NK-92 (cell line): ENCODE measurements around the gene FBXO44.

Experiments
- DNase-seq: peaks from one replicate; lab custom pipeline; 2025; ENCODE audit not compliant: unreplicated experiment; lab: John Stamatoyannopoulos, UW

The FBXO44 gene

DNA sequence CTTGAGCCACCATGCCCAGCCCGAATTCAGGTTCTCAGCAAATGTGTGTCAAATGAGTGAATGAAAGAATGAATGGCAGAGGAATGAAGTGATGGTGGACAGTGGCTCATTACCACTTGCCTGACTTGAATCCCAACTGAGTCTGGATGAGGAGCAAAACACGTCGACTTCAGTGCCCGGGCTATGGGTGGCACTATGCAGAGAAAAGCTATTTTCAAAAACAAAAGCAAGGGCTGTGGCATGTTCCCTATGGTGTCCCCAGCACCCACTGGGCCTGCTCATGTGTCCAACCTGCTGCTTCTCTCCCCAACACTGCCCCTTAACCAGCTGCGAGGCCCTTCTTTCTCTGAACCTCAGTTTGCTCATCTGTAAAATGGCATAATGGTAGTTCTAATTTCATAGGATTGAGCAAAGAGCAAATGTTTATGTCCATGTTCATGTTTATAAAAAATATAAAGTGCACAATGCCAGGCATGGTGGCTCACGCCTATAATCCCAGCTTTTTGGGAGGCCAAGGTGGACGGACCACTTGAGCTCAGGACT, 30.6 kb downstream of the FBXO44 start:
- no peak for DNase-seq

GRCh38 chr1:11688506-11688905, 33.8 kb downstream of the FBXO44 start:
- no peak for DNase-seq

- no peak for DNase-seq
Observed at GRCh38 chr1:11690397-11691301, 36.0 kb downstream of the FBXO44 start.

DNA sequence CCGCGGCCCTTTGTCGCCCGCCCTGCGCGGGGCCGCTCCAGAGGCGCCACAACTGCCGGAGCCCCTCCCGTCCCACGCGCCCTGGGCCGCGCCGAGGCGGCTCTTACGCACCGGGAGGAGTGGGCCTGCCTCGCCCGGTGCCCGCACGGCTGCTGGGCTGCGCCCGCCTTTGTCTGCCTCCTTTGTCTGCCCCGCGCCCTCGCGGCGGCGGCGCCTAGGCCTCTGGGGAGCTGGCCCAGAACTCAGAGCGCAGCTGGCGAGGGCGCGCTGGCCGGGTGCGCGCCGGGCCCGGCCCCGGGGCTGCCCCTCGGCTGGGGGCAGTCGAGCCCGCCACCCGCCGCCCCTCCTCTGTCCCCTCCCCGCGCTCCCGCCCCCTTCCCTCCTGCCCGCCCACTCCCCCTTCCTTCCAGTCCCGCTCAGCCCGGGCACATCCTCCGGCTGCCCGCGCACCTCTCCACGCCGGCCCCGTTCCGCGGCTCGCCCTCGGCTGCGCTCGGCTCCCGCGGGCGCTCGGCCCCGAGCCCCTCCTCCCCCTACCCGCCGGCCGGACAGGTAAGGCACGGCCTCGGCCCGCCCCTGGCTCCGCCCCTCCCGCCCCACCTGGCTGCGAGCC, 36.7 kb downstream of the FBXO44 start, which contains the start of gene DRAXIN:
TSS of gene DRAXIN (plus strand) at position 409 of the 613 bp plus-strand sequence. CDS start 14,549 bp downstream, outside the sequence.
- DNase-seq: no peak

DNA sequence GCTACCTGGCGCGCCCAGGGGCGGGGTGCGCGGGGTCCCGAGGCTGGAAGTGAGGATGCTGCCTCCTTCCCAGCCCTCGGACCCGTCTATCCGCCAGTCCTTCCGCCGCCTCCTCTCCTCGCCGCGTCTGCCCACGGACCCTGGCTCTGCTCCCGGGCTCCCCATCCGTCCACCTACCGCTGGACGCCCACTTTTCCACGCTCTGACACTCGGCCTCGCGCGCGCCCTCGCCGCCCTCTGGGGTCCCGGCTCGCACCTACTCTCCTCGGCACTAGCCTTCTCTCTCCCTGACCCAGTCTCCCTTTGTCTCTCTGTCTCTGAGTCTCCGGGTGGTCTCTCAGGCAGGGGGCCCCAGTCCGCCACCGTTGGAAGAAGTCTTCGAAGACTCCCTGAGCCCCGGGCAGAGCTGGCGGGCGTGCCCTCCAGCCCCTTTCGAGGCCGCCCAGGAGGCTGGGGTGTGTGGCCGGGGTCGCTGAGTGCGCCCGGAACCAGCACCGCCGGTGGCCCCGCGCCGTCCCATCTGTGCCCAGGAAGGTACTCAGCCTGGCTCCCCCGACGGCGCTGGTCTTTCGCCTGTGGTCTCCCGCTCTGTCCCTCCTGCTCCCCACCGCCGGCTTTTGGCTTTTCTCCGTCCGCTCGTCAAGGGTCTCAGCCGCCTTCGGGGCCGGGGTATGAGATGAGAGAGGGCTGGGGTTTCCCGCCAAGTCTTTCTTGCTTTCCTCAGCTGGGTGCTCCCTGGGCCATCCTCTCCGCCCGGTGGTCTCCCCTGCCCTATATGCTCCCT, 37.4 kb downstream of the FBXO44 start:
- DNase-seq: no peak

GRCh38 chr1:11693024-11693590, 38.4 kb downstream of the FBXO44 start:
- no peak for DNase-seq

GRCh38 chr1:11693917-11694316, 39.2 kb downstream of the FBXO44 start:
- no peak for DNase-seq

- no peak for DNase-seq
Observed at GRCh38 chr1:11695861-11696260, 41.2 kb downstream of the FBXO44 start.

- no peak for DNase-seq
Observed at GRCh38 chr1:11697188-11697892, 42.7 kb downstream of the FBXO44 start.

DNA sequence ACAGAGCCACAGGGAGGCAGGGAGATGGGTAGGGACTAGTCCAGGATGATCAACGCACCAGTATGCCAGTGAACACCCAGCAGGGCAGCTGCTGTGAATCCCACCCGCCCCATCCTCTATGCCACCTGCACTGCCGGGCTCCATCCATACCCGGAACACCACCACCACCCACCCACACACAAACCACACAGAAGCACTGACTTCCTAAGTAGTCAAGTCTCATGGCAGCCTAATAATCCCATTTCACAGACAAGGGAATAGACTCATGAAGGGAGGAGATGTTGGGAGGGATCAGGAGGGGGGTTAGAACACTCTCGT, 43.2 kb downstream of the FBXO44 start:
- no peak for DNase-seq

GRCh38 chr1:11700601-11701467, 46.2 kb downstream of the FBXO44 start:
- no peak for DNase-seq

- no peak for DNase-seq
Observed at GRCh38 chr1:11701551-11701961, 46.9 kb downstream of the FBXO44 start.

DNA sequence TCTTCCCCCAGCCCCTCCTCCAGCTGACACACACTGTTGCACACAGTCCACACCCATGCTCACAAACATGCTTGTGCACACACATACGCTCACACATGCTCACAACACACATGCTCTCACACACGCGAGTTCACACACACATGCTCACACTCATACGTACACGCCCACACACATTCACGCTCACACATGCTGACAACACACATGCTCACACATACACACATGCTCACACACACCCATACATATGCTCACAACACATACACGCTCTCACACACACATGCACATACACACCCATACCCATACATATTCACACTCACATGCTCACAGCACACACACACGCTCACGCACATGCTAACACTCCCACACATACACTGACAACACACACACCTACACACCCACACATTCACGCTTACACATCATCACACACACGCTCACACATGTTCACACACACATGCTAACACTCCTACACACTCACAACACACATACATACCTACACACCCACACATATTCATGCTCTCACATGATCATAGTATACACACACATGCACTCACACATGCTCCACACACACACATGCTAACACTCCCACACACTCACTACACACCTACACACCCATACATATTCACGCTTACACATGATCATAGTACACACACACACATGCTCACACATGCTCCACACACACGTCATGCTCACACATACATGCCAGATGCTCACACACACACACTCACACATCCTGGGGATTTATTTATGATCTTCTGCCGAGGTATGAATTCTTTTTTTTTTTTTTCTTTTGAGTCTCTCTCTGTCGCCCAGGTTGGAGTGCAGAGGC, 47.5 kb downstream of the FBXO44 start:
- DNase-seq: no peak

DNA sequence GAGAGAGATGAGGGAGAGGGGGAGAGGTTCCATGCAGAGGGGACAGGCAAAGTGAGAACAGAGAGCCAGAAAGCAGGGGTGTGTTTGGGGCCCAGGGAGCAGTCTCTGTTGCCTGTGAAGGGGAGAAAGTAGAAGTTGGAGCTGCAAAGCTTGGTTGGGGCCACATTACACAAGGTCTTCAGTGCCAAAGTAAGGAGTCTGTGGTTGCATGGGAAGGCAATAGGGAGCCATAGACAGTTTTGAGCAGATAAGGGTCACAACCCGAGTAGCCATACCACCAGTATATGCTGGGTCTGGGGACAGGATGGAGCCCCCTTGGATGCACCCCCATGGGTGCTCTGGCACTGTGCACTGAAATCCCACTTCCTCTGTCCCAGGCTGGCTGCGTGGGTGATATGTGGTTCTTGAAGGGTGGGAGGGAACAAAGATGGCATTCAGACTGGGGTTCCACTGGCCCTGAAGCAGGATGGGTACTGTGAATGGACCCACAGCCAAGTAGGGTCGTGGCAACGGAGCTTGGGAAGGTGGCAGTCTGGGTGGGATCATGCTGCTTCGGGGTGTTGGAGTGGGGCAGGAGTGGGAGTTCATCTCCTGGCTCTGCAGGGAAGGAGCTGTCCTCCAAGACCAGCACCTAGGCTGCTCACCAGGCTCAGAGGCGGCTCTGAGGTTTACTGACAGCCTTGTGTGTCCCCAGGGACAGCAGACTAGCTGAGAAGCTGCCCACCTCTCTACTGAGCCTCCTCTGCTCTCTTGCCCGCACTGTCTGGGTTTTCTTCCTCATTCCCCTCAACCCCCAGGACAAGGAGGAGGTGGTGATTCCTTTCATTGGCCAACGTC, 48.9 kb downstream of the FBXO44 start:
- DNase-seq: no peak

DNA sequence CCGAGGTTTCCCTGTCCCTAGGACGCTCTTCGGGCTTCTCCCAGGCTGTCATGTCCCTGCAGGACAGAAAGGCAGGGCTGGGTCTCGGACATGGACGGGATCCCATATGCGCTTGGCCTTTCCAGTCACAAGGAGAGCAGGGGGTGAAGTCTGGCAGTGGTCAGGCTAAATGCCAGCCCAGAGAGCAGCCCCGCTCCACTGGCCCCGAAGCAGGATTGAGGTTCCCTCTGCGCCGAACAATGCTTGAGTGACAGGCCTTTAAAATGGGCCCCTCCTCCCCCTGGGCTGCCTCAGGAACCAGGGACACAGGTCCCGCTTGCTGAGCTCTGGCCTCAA, 49.5 kb downstream of the FBXO44 start:
- no peak for DNase-seq

DNA sequence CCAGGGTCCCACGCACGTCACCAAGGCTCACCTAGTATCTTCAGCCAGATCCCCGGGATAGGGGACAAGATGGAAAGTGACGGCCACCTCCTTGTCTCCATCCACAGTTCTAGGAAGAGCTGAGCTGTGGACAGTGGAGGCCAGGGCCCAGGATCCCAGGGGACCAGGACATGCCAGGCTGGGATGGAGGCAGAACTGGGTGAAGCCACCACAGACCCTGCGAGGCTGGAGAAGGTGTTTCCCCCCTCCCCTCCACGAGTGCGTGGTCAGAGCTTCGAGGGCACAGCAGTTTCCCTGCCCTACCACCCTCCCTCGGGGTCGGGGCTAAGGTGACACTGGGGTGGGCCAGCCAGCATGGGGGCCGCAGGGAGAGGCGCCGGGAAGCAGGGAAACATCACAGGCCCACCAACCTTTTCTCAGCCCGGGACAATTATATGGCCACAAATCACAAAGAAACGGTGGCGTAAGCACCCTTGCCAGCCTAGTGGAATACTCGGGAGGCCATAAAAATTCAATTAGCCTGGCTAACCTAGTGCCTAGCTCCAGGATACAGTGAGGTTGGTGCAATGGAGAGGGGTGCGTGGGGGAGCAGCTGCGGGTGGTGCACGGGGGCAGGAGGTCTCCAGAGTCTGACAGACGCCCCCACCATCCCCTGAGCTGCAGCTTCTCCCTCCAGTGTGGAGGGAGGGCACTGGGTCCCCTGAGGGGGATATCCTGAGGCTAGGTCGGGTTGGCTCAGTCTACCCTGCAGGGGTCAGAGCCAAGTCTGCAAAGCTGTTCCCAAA, 50.2 kb downstream of the FBXO44 start:
- no peak for DNase-seq

- DNase-seq: no peak
Observed at GRCh38 chr1:11705596-11705995, 50.9 kb downstream of the FBXO44 start.
